ENCODE results near the gene AVPR1A.

The AVPR1A gene

GRCh38 chr12:63093711-63094110, 57.3 kb downstream of the AVPR1A start:
- DNase-seq, result no peak

GRCh38 chr12:63093084-63093483, 57.9 kb downstream of the AVPR1A start:
- no peak for DNase-seq

Measured in NCI-H510A treated with DMSO at 0.1 percent for 48 hours (cell line).